ENCODE results near the gene DOCK10. TPM values are rescaled to one million over a fixed set of nuclear protein-coding genes. Genes with fewer than 3 reads are reported as not detected.

The DOCK10 gene
- total RNA-seq, 4 donors from 2014 or later = 11.9 to 42.0 (median 17.9) TPM

GRCh38 chr2:225017098-225017685, 25.1 kb downstream of the DOCK10 start:
- no peak for TF ChIP-seq CTCF (IDR thresholded peaks at IDR 0.05)
- DNase-seq (ENCODE audit: low spot score) (no peak), ATAC-seq (ENCODE audit: low FRiP score) (no peak)

GRCh38 chr2:225013425-225014365, 28.6 kb downstream of the DOCK10 start:
- DNase-seq (ENCODE audit: low spot score) = no peak
- TF ChIP-seq CTCF (IDR thresholded peaks at IDR 0.05) = no peak
- no peak for ATAC-seq (ENCODE audit: low FRiP score)

- ATAC-seq (ENCODE audit: low FRiP score) (no peak), DNase-seq (ENCODE audit: low spot score) (no peak)
- no peak for TF ChIP-seq CTCF (IDR thresholded peaks at IDR 0.05)
Measured at GRCh38 chr2:225011585-225011984, 30.7 kb downstream of the DOCK10 start.

GRCh38 chr2:225010804-225011203, 31.5 kb downstream of the DOCK10 start:
- no peak for TF ChIP-seq CTCF (IDR thresholded peaks at IDR 0.05)
- no peak for ATAC-seq (ENCODE audit: low FRiP score)

GRCh38 chr2:225009768-225010167, 32.5 kb downstream of the DOCK10 start:
- ATAC-seq (ENCODE audit: low FRiP score) (no peak), DNase-seq (ENCODE audit: low spot score) (no peak)
- TF ChIP-seq CTCF (IDR thresholded peaks at IDR 0.05) = no peak

More at GRCh38 chr2:225010804-225011203, 31.5 kb downstream of the DOCK10 start:
- DNase-seq (ENCODE audit: low spot score) = no peak

GRCh38 chr2:225008935-225009334, 33.3 kb downstream of the DOCK10 start:
- ATAC-seq (ENCODE audit: low FRiP score) = no peak
- TF ChIP-seq CTCF (IDR thresholded peaks at IDR 0.05) = no peak

More at GRCh38 chr2:225008935-225009334, 33.3 kb downstream of the DOCK10 start:
- DNase-seq (ENCODE audit: low spot score) = no peak
